CD4-positive, alpha-beta memory T cell (primary cell): ENCODE measurements around the gene DDX52. TPM values are rescaled to one million over a fixed set of nuclear protein-coding genes. Genes with fewer than 3 reads are reported as not detected.
"Not testable (repeated sequence)": the region's sequence is repeated elsewhere in the genome, so short reads cannot be mapped to it uniquely, and the experiment has no call there.

Experiments
- CTCF ChIA-PET: fragments of 350-600 bp; sonication (Branson Sonifier 250); formaldehyde crosslinking; loops from one replicate; lab custom pipeline; 2021; ENCODE audit warnings: inconsistent platforms; ENCODE audit not compliant: partially characterized antibody; lab: Charles Lee
- POLR2A ChIA-PET: fragments of 350-600 bp; sonication (Branson Sonifier 250); formaldehyde crosslinking; loops from one replicate; lab custom pipeline; 2021; ENCODE audit not compliant: partially characterized antibody; lab: Charles Lee
- DNase-seq, 5 donors: peaks; one replicate each; pipeline versions ENCODE4 v3.0.0 to v3.0.0-alpha.2; 2020 to 2022; ENCODE audit warnings: mixed read lengths in 1 of 5
- H3K27ac ChIP-seq: one replicate; pipeline ENCODE4 v1.7.0; 2013; ENCODE audit warnings: low read depth, low read length
- H3K27me3 ChIP-seq: 2 replicates; pipeline ENCODE4 v1.7.0; 2013; ENCODE audit warnings: mild to moderate bottlenecking, low read length, moderate library complexity; ENCODE audit not compliant: insufficient read depth
- H3K36me3 ChIP-seq: 2 replicates; pipeline ENCODE4 v1.7.0; 2013; ENCODE audit warnings: mild to moderate bottlenecking, low read length, moderate library complexity; ENCODE audit not compliant: insufficient read depth
- H3K4me1 ChIP-seq: 2 replicates; pipeline ENCODE4 v1.7.0; 2013; ENCODE audit warnings: mild to moderate bottlenecking, low read length, moderate library complexity; ENCODE audit not compliant: insufficient read depth
- H3K4me3 ChIP-seq, 2 donors: one replicate each; pipeline ENCODE4 v1.7.0; 2013; ENCODE audit warnings: low read length in 2 of 2, mild to moderate bottlenecking in 1 of 2
- H3K9me3 ChIP-seq, 2 donors: one replicate each; pipeline ENCODE4 v1.7.0; 2013; ENCODE audit warnings: low read length in 2 of 2, control low read depth in 1 of 2; ENCODE audit not compliant: control insufficient read depth in 1 of 2
- H3K27ac Mint-ChIP-seq, 7 donors: one replicate each; pipeline ENCODE4 v1.8.0; 2020 to 2021; ENCODE audit warnings: mixed read lengths in 7 of 7, mild to moderate bottlenecking in 6 of 7, inconsistent platforms in 3 of 7, moderate library complexity in 3 of 7
- H3K27me3 Mint-ChIP-seq, 2 donors: one replicate each; pipeline ENCODE4 v1.8.0; 2020 to 2021; ENCODE audit warnings: mixed read lengths in 2 of 2
- H3K36me3 Mint-ChIP-seq, 2 donors: one replicate each; pipeline ENCODE4 v1.8.0; 2020 to 2021; ENCODE audit warnings: mixed read lengths in 2 of 2, inconsistent platforms in 1 of 2, mild to moderate bottlenecking in 1 of 2
- H3K4me1 Mint-ChIP-seq, 4 donors: one replicate each; pipeline ENCODE4 v1.8.0; 2020 to 2021; ENCODE audit warnings: mixed read lengths in 4 of 4, mild to moderate bottlenecking in 1 of 4
- H3K4me3 Mint-ChIP-seq, 8 donors: one replicate each; pipeline ENCODE4 v1.8.0; 2020 to 2021; ENCODE audit warnings: mixed read lengths in 8 of 8, mild to moderate bottlenecking in 7 of 8, moderate library complexity in 6 of 8, inconsistent platforms in 3 of 8
- H3K9me3 Mint-ChIP-seq, 8 donors: one replicate each; pipeline ENCODE4 v1.8.0; 2020 to 2021; ENCODE audit warnings: mixed read lengths in 8 of 8, mild to moderate bottlenecking in 5 of 8, inconsistent platforms in 3 of 8, moderate library complexity in 1 of 8
- intact Hi-C: fragments of 100-400 bp; cut with micrococcal nuclease; formaldehyde crosslinking; loops from one replicate; pipeline ENCODE4 v1.15.1; 2023
- polyA plus RNA-seq, 2 donors: library from polyadenylated mRNA; unstranded; fragments of 300-500 nt; fragmentation: Illumina TruSeq; gene quantifications; one replicate each; pipeline ENCODE4 v1.2.3, GENCODE V29; 2021
- total RNA-seq, 2 experiments: library from RNA; stranded (reverse); gene quantifications; one replicate each; pipeline ENCODE4 v1.2.3, GENCODE V29; 2021

Gene DDX52
- total and polyA plus RNA-seq, 4 experiments from 2014 or later, result 10.9 to 26.5 (median 20.9) TPM

- CTCF ChIA-PET, H3K27me3 Mint-ChIP-seq, H3K4me3 Mint-ChIP-seq, H3K27ac ChIP-seq, H3K9me3 ChIP-seq, DNase-seq, H3K4me1 ChIP-seq, H3K27me3 ChIP-seq, H3K9me3 Mint-ChIP-seq, intact Hi-C loops, H3K4me3 ChIP-seq, POLR2A ChIA-PET, H3K4me1 Mint-ChIP-seq: not testable (repeated sequence)
- peak overlapping the region in 1 of 7 donors; percentile 45 for H3K27ac Mint-ChIP-seq
- peaks cover 25 to 48% of the 10 kb centered on the region in 2 donors for H3K36me3 Mint-ChIP-seq
- H3K36me3 ChIP-seq, result peaks cover 32% of the 10 kb centered on the region
These were observed 26.8 kb downstream of the DDX52 start for GRCh38 chr17:37616430-37616829.

GRCh38 chr17:37614823-37615222 lies 28.4 kb downstream of the DDX52 start:
- Histone ChIP-seq H3K9me3 (no peaks in the 10 kb centered on the region), H3K27me3 (no peaks in the 10 kb centered on the region), H3K4me3 (no peak overlapping the region), H3K27ac (no peak overlapping the region), H3K4me1 (peaks cover 3% of the 10 kb centered on the region), H3K36me3 (peaks cover 20% of the 10 kb centered on the region)
- ChIA-PET CTCF (no interaction called here), POLR2A (interaction anchor here (0.9 kb wide), 1 partner anchor 9 kb away, joined by 3 read pairs; no protein-coding TSS in a partner anchor)
- intact Hi-C loops, result no loop called here
- H3K4me1 Mint-ChIP-seq, result peaks cover under 1 to 3% (median 1%) of the 10 kb centered on the region in 4 donors
- no peaks in the 10 kb centered on the region for H3K27me3 Mint-ChIP-seq
- H3K27ac Mint-ChIP-seq, result peak overlapping the region in 1 of 7 donors; percentile 3
- DNase-seq, result no peak
- H3K9me3 Mint-ChIP-seq, result no peaks in the 10 kb centered on the region
- no peak overlapping the region for H3K4me3 Mint-ChIP-seq
- H3K36me3 Mint-ChIP-seq, result peaks cover 13 to 33% of the 10 kb centered on the region in 2 donors

DNA sequence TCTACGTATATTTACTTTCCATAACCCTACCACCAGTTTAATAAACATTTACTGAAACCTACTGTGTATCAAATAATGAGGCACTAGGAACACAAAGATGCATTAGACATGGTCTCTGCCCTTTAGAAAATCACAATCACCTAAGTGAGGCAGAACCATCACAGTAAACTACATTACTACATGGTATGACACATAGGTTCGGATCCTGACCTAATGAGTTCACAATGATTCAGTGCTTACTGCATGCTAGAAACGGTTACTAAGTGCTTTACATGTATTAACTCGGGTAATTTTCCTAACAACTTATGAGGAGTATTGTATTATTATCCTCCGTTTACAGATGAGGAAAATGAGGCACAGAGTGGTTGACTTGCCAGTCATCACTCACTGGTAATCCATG lies 28.9 kb downstream of the DDX52 start:
- Histone ChIP-seq H3K9me3 (no peaks in the 10 kb centered on the region), H3K27me3 (no peaks in the 10 kb centered on the region), H3K4me3 (no peak overlapping the region), H3K36me3 (peaks cover 16% of the 10 kb centered on the region), H3K4me1 (peaks cover 6% of the 10 kb centered on the region), H3K27ac (no peak overlapping the region)
- intact Hi-C loops, result no loop called here
- no peak overlapping the region for H3K4me3 Mint-ChIP-seq
- POLR2A ChIA-PET, result interaction anchor here (0.9 kb wide), 1 partner anchor 8 kb away, joined by 3 read pairs; no protein-coding TSS in a partner anchor
- H3K4me1 Mint-ChIP-seq, result peaks cover 1 to 7% (median 5%) of the 10 kb centered on the region in 4 donors
- CTCF ChIA-PET, result no interaction called here
- H3K27me3 Mint-ChIP-seq, result no peaks in the 10 kb centered on the region
- DNase-seq, result no peak
- H3K36me3 Mint-ChIP-seq, result peaks cover 13 to 32% of the 10 kb centered on the region in 2 donors
- no peak overlapping the region for H3K27ac Mint-ChIP-seq
- H3K9me3 Mint-ChIP-seq, result no peaks in the 10 kb centered on the region

GRCh38 chr17:37610971-37611370 lies 32.3 kb downstream of the DDX52 start:
- Mint-ChIP-seq H3K36me3 (peaks cover 10 to 39% of the 10 kb centered on the region in 2 donors), H3K27ac (peak overlapping the region in 4 of 7 donors; percentile 10 to 90 (median 54)), H3K4me1 (peaks cover 10 to 36% (median 19%) of the 10 kb centered on the region in 4 donors), H3K9me3 (no peaks in the 10 kb centered on the region), H3K4me3 (peak overlapping the region in 4 of 8 donors; percentile 45 to 86 (median 62)), H3K27me3 (no peaks in the 10 kb centered on the region)
- no peak for DNase-seq
- Histone ChIP-seq H3K4me3 (no peak overlapping the region), H3K4me1 (peaks cover 22% of the 10 kb centered on the region), H3K27ac (no peak overlapping the region), H3K36me3 (no peaks in the 10 kb centered on the region), H3K27me3 (no peaks in the 10 kb centered on the region), H3K9me3 (no peaks in the 10 kb centered on the region)
- ChIA-PET CTCF (interaction anchor here (0.7 to 2.3 kb wide), 2 partner anchors 46 to 83 kb away, joined by 3 to 8 read pairs; no protein-coding TSS in a partner anchor), POLR2A (interaction anchor here (1.0 kb wide), 1 partner anchor 1075 kb away, joined by 3 read pairs; no protein-coding TSS in a partner anchor)
- intact Hi-C loops, result no loop called here

- H3K4me1 Mint-ChIP-seq, result peaks cover 19 to 46% (median 27%) of the 10 kb centered on the region in 4 donors
- intact Hi-C loops, result not testable (repeated sequence)
These were observed 33.2 kb downstream of the DDX52 start for GRCh38 chr17:37610041-37610420.

DNA sequence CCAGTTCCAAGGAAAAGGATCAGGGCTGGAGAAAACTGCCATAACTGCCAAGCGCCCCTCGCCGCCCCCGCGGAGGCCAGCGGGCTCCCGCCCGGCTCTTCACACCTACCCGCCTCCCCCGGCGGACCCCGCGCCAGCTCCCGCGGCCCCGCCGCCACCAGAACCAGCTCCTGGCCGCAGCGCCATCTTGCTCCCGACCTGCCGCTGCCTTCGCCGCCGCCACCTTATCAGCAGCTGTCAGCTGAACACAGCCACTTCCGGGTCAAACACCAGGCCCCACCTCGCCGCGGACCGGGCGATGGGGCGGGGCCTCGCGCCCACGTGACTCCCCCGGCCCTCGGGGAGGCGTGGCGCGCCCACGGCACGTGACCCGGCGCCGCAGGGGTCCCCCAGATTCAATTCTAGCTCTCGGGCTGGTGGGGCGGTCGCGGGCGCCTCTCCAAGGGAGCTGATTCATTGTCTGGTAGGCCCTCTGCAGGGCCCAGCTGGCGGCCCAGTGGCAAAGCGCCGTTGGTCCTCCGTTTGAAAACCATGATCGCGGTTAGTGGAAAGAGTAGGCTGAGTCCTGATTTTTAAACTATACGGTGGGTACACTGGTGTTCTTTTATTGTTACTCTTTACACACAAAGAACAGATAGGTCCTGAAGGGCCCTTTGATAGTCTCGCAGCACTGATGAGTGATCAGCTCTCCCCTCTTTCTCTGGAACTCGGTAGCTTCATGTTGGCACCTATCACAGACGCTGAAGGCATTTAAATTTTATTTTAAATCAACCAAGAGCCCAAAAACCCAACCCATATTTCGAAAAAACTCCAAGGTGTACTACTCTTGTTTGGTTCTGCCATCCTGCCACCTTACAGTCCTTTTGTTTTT lies 33.8 kb downstream of the DDX52 start, which contains the start of gene SYNRG:
Gene SYNRG, minus strand, starts transcription at position 249 of the 871 bp plus-strand sequence. Its CDS starts 63 bp downstream, at position 186.
- Mint-ChIP-seq H3K27ac (peak within 1 kb of the TSS; percentile 90 to 97 (median 93)), H3K9me3 (no peaks in the 10 kb centered on the region), H3K27me3 (no peaks in the 10 kb centered on the region), H3K36me3 (peaks cover 7 to 38% of the 10 kb centered on the region in 2 donors), H3K4me1 (peaks cover 24 to 52% (median 33%) of the 10 kb centered on the region in 4 donors), H3K4me3 (peak within 1 kb of the TSS; percentile 81 to 95 (median 92))
- Histone ChIP-seq H3K9me3 (no peaks in the 10 kb centered on the region), H3K4me1 (peaks cover 38% of the 10 kb centered on the region), H3K27me3 (no peaks in the 10 kb centered on the region), H3K4me3 (peak within 1 kb of the TSS; percentile 48 to 85), H3K27ac (peak within 1 kb of the TSS; percentile 81), H3K36me3 (no peaks in the 10 kb centered on the region)
- ChIA-PET CTCF (interaction anchor here (1.0 to 2.7 kb wide), 14 partner anchors 9 to 1006 kb away, joined by 3 to 9 read pairs (median 4); no protein-coding TSS in a partner anchor), POLR2A (interaction anchor here (0.5 to 2.5 kb wide), 17 partner anchors 9 to 1064 kb away, joined by 3 to 13 read pairs (median 4); partner anchors contain the start of genes DDX52, GGNBP2 and MRM1)
- peak; percentile 94 to 96 (median 95) for DNase-seq
- intact Hi-C loops, result loop anchor here (1.0 to 10.0 kb wide), 5 partner anchors 34 to 1065 kb away; partner anchors contain the start of genes DDX52, DUSP14 and GGNBP2

More at GRCh38 chr17:37610041-37610420, 33.2 kb downstream of the DDX52 start:
- H3K36me3 ChIP-seq, H3K27me3 ChIP-seq, H3K27me3 Mint-ChIP-seq, H3K9me3 ChIP-seq, H3K9me3 Mint-ChIP-seq, DNase-seq: not testable (repeated sequence)
- Mint-ChIP-seq H3K36me3 (peaks cover 7 to 38% of the 10 kb centered on the region in 2 donors), H3K4me3 (peak overlapping the region; percentile 81 to 95 (median 90)), H3K27ac (peak overlapping the region; percentile 89 to 94 (median 92))
- peaks cover 31% of the 10 kb centered on the region for H3K4me1 ChIP-seq
- POLR2A ChIA-PET, result interaction anchor here (0.6 to 2.3 kb wide), 14 partner anchors 8 to 1065 kb away, joined by 3 to 13 read pairs (median 4); partner anchors contain the start of genes DDX52 and GGNBP2
- peak overlapping the region; percentile 48 to 85 for H3K4me3 ChIP-seq
- peak overlapping the region; percentile 81 for H3K27ac ChIP-seq
- CTCF ChIA-PET, result interaction anchor here (1.0 to 2.7 kb wide), 13 partner anchors 9 to 1006 kb away, joined by 3 to 9 read pairs (median 4); no protein-coding TSS in a partner anchor
